Spinal cord (tissue), 10 donors: ENCODE measurements around the gene OR5AR1. TPM values are rescaled to one million over a fixed set of nuclear protein-coding genes. Genes with fewer than 3 reads are reported as not detected.

Experiments
- DNase-seq, 6 donors: peaks; one replicate each; pipeline versions ENCODE4 v3.0.0 to v3.0.0-alpha.2; 2013 to 2015; ENCODE audit warnings: low spot score in 6 of 6, low read depth in 4 of 6
- H3K27ac ChIP-seq: one replicate; pipeline ENCODE4 v1.5.1; 2013; ENCODE audit warnings: low read depth, low read length, control low read depth
- H3K27me3 ChIP-seq: one replicate; pipeline ENCODE4 v1.6.1; 2013; ENCODE audit warnings: low read length; ENCODE audit not compliant: control insufficient read depth, insufficient read depth
- H3K36me3 ChIP-seq: one replicate; pipeline ENCODE4 v1.6.1; 2013; ENCODE audit warnings: low read length; ENCODE audit not compliant: control insufficient read depth, insufficient read depth
- H3K4me1 ChIP-seq: one replicate; pipeline ENCODE4 v1.6.1; 2013; ENCODE audit warnings: low read length; ENCODE audit not compliant: control insufficient read depth, insufficient read depth
- H3K4me3 ChIP-seq: one replicate; pipeline ENCODE4 v1.5.1; 2013; ENCODE audit warnings: low read depth, low read length, control low read depth
- H3K9me3 ChIP-seq: one replicate; pipeline ENCODE4 v1.6.1; 2013; ENCODE audit warnings: low read length; ENCODE audit not compliant: control insufficient read depth, insufficient read depth
- WGBS: methylation state at CpG from one replicate; pipeline ENCODE4 v1.1.5; 2013; ENCODE audit warnings: missing lambda C conversion rate; ENCODE audit not compliant: insufficient coverage; 5-methylcytosine and 5-hydroxymethylcytosine counted together
- long read RNA-seq, 4 donors: transcript quantifications; one replicate each; lab custom pipeline, GENCODE V29; 2026
- polyA plus RNA-seq, 2 donors: library from polyadenylated mRNA; unstranded; fragments of 120-200 nt; gene quantifications; one replicate each; pipeline ENCODE4 v1.2.1, GENCODE V29; 2013; ENCODE audit not compliant: insufficient read length in 2 of 2
- total RNA-seq, 2 donors: library from RNA; depleted of rRNA in 1 of 2; stranded (reverse); fragments of 120-200 nt in 1 of 2; fragments of >200 nt in 1 of 2; gene quantifications; one replicate each; pipeline versions ENCODE4 v1.2.3 to v1.2.4, GENCODE V29; 2013 to 2014
- donor health status: healthy.

Gene OR5AR1
- total RNA-seq: not detected
- polyA plus RNA-seq: not detected
- long read RNA-seq, donor 1: 0 reads
- long read RNA-seq, donor 2: 0 reads
- long read RNA-seq, donor 3: 0 reads
- long read RNA-seq, donor 4: 0 reads

GRCh38 chr11:56663386-56663785 is at the start of gene OR5AR1:
Gene OR5AR1 (plus strand): TSS chr11:56663686. CDS start chr11:56663686, 0 bp downstream.
- no peak within 1 kb of the TSS for H3K27ac ChIP-seq
- no peaks in the 10 kb centered on the region for H3K9me3 ChIP-seq
- H3K4me1 ChIP-seq: no peaks in the 10 kb centered on the region
- DNase-seq: no peak
- H3K27me3 ChIP-seq: no peaks in the 10 kb centered on the region
- H3K4me3 ChIP-seq: no peak within 1 kb of the TSS
- H3K36me3 ChIP-seq: no peaks in the 10 kb centered on the region
- no CpG with 5 or more reads among the region's 2 CpGs for WGBS

DNA sequence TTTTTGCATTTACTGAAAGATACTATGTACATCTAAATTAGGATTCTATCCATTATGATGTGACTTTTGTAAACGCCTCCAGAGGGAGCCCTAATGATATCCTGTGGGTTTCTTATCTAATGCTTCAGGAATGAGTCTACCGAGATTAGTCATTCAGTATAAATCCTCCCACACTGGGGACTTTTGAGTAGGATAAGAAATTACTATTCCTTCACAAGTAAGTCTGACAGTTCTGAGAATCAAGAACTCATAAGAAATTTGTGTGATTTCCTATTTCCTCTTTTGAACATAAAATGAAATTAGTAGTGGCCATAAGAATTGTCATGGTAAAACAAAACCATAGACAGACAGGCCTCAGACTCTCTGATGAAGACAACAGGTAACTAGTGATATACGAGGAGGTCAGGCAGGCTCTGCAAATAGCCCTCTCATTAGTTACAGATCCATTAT is 38.8 kb upstream of the OR5AR1 start:
- DNase-seq: peak in 2 of 6 donors; percentile 17 to 29
- no peak overlapping the region for H3K27ac ChIP-seq
- H3K27me3 ChIP-seq: no peaks in the 10 kb centered on the region
- no peaks in the 10 kb centered on the region for H3K4me1 ChIP-seq
- no CpG with 5 or more reads among the region's 3 CpGs for WGBS
- no peaks in the 10 kb centered on the region for H3K9me3 ChIP-seq
- no peak overlapping the region for H3K4me3 ChIP-seq
- no peaks in the 10 kb centered on the region for H3K36me3 ChIP-seq

DNA sequence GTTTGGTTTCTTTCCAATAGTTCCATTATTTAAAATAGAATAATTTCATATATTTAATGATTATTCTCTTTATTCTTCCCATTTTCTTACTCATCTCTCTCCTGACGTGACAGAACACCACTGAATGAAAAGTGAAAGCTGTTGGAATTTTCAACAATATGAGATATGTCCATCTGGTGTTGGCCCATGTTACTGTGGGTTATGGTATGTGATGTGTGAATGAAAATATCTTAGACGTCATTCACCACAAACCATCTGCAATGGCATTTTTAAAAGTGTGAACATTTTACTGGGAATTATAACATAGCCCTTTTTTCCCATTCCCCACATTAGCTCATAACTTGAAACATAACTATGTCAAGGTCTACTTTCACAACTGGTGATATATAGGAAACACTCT is 37.5 kb upstream of the OR5AR1 start:
- no CpG with 5 or more reads among the region's 2 CpGs for WGBS
- peak in 1 of 6 donors; percentile 62 for DNase-seq
- H3K27me3 ChIP-seq: no peaks in the 10 kb centered on the region
- no peaks in the 10 kb centered on the region for H3K36me3 ChIP-seq
- no peak overlapping the region for H3K27ac ChIP-seq
- no peaks in the 10 kb centered on the region for H3K9me3 ChIP-seq
- H3K4me3 ChIP-seq: no peak overlapping the region
- H3K4me1 ChIP-seq: no peaks in the 10 kb centered on the region

DNA sequence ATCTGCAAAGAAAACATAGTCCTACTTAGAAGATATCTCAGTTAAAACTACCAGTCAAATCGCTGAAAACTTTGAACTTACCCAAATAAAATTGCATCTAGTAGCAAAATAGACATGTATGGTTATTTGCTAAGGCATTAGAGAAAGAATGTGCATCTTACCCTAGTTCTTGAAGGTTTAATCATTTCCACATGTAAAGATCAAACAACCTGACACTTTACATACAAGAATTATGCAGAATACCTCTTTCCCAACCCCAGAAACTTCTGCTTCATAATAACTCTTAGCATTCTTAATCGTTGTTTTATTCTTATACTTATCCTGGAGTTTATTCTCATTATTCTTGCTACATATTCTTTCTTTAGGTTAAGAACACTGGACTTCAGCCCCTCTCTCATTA is 31.2 kb upstream of the OR5AR1 start:
- Histone ChIP-seq H3K27me3 (no peaks in the 10 kb centered on the region), H3K9me3 (no peaks in the 10 kb centered on the region), H3K36me3 (no peaks in the 10 kb centered on the region), H3K27ac (no peak overlapping the region), H3K4me3 (no peak overlapping the region), H3K4me1 (no peaks in the 10 kb centered on the region)
- no CpG with 5 or more reads among the region's 2 CpGs for WGBS
- DNase-seq: no peak

GRCh38 chr11:56636861-56637260 is 26.6 kb upstream of the OR5AR1 start:
- H3K36me3 ChIP-seq: no peaks in the 10 kb centered on the region

DNA sequence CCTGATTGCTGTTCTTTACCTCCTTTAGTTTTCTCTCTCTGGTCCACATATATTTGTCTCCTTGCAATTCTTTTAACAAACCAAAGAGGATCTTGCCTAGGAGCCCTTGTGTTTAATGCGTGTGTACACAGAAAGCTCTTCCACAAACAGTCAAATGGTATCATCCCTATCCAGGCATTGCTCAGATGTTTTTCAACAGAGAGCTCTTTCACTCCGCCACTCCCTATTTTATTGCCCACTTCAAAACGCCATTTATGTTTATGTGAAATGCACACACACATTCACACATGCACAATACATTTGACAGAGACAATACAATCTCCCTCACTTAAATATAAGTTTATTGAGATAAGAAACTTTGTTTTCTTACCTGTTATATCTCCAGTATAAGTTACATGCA is 26.0 kb upstream of the OR5AR1 start:
- no peak for DNase-seq
- WGBS: 88% methylated on average over 1 of the region's 3 CpGs

More at GRCh38 chr11:56636861-56637260, 26.6 kb upstream of the OR5AR1 start:
- no CpG with 5 or more reads among the region's 2 CpGs for WGBS
- H3K4me3 ChIP-seq: no peak overlapping the region
- no peak overlapping the region for H3K27ac ChIP-seq
- no peaks in the 10 kb centered on the region for H3K9me3 ChIP-seq
- H3K4me1 ChIP-seq: no peaks in the 10 kb centered on the region
- no peak for DNase-seq
- no peaks in the 10 kb centered on the region for H3K27me3 ChIP-seq

GRCh38 chr11:56642339-56642738 is 21.1 kb upstream of the OR5AR1 start, which contains the start of gene OR5AP2:
Gene OR5AP2 (minus strand): TSS chr11:56642439. CDS start chr11:56642439, 0 bp downstream.
- no peaks in the 10 kb centered on the region for H3K9me3 ChIP-seq
- DNase-seq: no peak
- no peak within 1 kb of the TSS for H3K27ac ChIP-seq
- no peak within 1 kb of the TSS for H3K4me3 ChIP-seq
- H3K36me3 ChIP-seq: no peaks in the 10 kb centered on the region
- H3K4me1 ChIP-seq: no peaks in the 10 kb centered on the region
- no CpG with 5 or more reads among the region's 2 CpGs for WGBS
- no peaks in the 10 kb centered on the region for H3K27me3 ChIP-seq

More for the DNA sequence above, 26.0 kb upstream of the OR5AR1 start:
- Histone ChIP-seq H3K27ac (no peak overlapping the region), H3K9me3 (no peaks in the 10 kb centered on the region), H3K4me3 (no peak overlapping the region), H3K36me3 (no peaks in the 10 kb centered on the region), H3K27me3 (no peaks in the 10 kb centered on the region), H3K4me1 (no peaks in the 10 kb centered on the region)

DNA sequence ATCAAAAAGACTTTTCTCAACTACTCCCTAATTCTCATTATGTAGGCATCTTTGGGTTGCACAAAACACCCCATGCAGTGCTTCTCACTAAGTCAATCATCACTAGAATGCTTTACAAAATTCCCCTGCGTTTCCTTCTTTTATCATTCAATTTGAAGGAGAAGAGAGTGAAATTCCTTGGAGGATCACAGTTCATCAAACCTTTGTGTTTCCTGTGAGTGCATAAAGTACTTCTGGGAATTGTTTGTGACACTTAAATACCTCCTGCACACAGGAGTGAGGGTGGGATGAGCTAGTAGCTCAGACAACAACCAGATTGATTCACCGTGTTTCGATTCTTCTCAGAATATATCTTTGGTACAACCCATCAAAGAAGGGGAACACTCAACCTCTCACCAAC is 3.7 kb upstream of the OR5AR1 start:
- H3K4me3 ChIP-seq: no peak overlapping the region
- H3K4me1 ChIP-seq: no peaks in the 10 kb centered on the region
- WGBS: no CpG with 5 or more reads among the region's 3 CpGs
- H3K36me3 ChIP-seq: no peaks in the 10 kb centered on the region
- H3K27me3 ChIP-seq: no peaks in the 10 kb centered on the region
- no peak for DNase-seq
- H3K9me3 ChIP-seq: no peaks in the 10 kb centered on the region
- H3K27ac ChIP-seq: no peak overlapping the region

- Histone ChIP-seq H3K9me3 (no peaks in the 10 kb centered on the region), H3K27me3 (no peaks in the 10 kb centered on the region), H3K4me3 (no peak overlapping the region), H3K27ac (no peak overlapping the region), H3K4me1 (no peaks in the 10 kb centered on the region), H3K36me3 (no peaks in the 10 kb centered on the region)
- WGBS: no CpG with 5 or more reads among the region's 2 CpGs
- no peak for DNase-seq
Measured at GRCh38 chr11:56670984-56671383, 7.5 kb downstream of the OR5AR1 start.

GRCh38 chr11:56688554-56689100 is 25.1 kb downstream of the OR5AR1 start:
- Histone ChIP-seq H3K36me3 (no peaks in the 10 kb centered on the region), H3K4me3 (no peak overlapping the region)
- WGBS: no CpG with 5 or more reads among the region's 1 CpG

More at GRCh38 chr11:56688554-56689100, 25.1 kb downstream of the OR5AR1 start:
- no peaks in the 10 kb centered on the region for H3K27me3 ChIP-seq
- no peak for DNase-seq
- no peaks in the 10 kb centered on the region for H3K9me3 ChIP-seq
- no peaks in the 10 kb centered on the region for H3K4me1 ChIP-seq
- H3K27ac ChIP-seq: no peak overlapping the region
